ENCODE data around the gene SCYGR1. TPM values are rescaled to one million over a fixed set of nuclear protein-coding genes. Genes with fewer than 3 reads are reported as not detected.
A peak's percentile ranks its signal among the peaks of the same experiment; 100 is the strongest.

The SCYGR1 gene
- total RNA-seq, 2 experiments from 2014 or later: not detected

DNA sequence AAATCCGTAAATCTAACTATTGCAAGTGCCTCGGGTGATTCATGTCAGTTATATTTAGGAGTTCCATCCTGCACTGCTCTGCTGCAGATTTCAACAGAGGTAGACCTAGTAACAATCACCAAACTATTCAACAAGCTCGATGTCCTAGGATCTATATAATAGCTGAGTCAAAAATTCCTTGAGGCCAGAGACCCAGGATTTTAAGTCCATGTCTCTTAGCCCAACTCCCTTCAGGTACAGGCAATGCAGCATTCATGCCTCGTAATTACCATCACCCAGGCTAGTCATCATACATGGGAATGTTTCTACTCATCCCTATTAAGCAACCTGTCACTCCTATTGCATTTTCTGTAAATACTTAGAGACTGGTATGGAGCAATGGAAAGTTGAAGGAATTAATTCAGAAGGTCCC, 9.4 kb downstream of the SCYGR1 start:
- no peaks in the 10 kb centered on the region for H3K36me3 Mint-ChIP-seq
- intact Hi-C loops (cut with micrococcal nuclease): no loop called here
- H3K4me1 Mint-ChIP-seq (ENCODE audit: low read depth): peaks cover 14% of the 10 kb centered on the region
- no peak overlapping the region for H3K4me3 Mint-ChIP-seq
- H3K9me3 Mint-ChIP-seq: peaks cover 3% of the 10 kb centered on the region
- CTCF ChIA-PET: interaction anchor here (2.5 kb wide), 1 partner anchor 15 kb away, joined by 9 read pairs; no protein-coding TSS in a partner anchor
- no peak for DNase-seq
- peaks cover 2% of the 10 kb centered on the region for H3K27me3 Mint-ChIP-seq
- POLR2A ChIA-PET: no interaction called here
- no peak overlapping the region for H3K27ac Mint-ChIP-seq

DNA sequence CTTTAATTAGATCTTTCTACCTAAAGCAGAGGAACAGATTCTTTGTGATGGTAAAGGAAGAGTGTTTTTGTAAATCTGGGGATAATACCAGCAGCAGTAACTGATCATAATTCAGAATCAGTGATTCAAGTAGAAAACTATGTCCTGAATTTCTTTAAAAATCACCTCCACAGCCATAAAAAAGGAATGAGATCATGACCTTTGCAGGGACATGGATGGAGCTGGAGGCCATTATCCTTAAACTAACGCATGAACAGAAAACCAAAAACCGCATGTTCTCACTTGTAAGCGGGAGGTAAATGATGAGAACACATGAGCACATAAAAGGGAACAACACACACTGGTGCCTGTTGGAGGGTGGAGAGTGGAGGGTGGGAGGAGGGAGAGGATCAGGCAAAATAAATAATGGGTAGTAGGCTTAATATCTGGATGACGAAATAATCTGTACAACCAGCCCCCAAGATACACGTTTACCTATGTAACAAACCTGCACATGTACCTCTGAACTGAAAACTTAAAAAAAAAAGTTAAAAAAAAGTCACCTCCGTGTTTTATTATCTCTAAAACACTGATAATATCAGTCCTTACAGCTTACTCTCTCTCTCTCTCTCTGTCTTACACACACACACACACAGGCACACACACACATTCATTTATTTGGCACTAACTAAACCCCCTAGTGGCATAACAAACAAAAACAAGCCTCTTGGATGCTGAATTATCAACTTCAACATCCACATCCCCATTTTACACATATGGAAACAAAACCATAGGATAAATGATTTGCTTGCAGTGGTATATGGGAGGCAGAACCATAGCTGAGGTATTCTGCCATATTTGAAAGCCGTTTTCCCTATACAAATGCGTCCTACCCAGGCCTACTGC, 10.0 kb downstream of the SCYGR1 start:
- peaks cover 2% of the 10 kb centered on the region for H3K27me3 Mint-ChIP-seq
- ChIA-PET CTCF (no interaction called here), POLR2A (no interaction called here)
- no peak overlapping the region for H3K4me3 Mint-ChIP-seq
- no peaks in the 10 kb centered on the region for H3K36me3 Mint-ChIP-seq
- intact Hi-C loops (cut with micrococcal nuclease): no loop called here
- no peak for DNase-seq
- peaks cover 3% of the 10 kb centered on the region for H3K9me3 Mint-ChIP-seq
- peaks cover 14% of the 10 kb centered on the region for H3K4me1 Mint-ChIP-seq (ENCODE audit: low read depth)
- H3K27ac Mint-ChIP-seq: no peak overlapping the region

DNA sequence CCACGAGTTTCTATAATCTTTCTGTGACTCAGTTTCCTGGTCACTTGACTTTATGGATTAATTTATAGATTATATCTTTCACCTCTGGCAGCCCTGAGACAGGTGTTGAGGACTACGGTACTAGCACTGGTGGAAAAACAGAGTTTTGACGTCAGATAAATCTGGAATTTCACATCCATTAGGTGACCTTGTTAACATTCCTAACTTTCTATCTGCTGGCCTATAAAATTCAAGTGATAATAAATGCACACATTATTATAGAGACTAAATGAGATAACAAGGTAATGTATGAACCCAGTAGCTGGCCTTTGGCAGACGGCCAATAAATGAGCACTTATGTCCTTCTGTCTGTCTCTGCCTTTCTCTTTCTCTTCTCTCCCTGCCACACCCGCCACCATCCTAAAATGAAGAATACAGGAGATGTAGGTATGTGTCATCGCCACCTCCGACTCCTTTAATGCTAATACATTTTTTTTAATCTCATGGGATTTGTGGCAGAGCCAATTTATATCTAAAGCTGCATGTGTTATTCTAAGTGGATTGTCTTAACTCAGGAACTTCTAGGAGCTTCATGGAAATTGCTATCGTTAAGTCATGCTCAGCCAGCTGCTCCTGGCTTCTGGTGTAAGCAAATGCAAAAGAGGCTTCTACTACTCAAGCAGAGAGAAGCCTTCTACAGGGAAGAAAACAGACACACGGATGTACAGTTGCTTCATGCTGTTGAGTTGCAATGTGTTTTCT, 10.9 kb downstream of the SCYGR1 start:
- CTCF ChIA-PET: interaction anchor here (0.9 kb wide), 1 partner anchor 397 kb away, joined by 3 read pairs; no protein-coding TSS in a partner anchor
- H3K4me1 Mint-ChIP-seq (ENCODE audit: low read depth): peaks cover 8% of the 10 kb centered on the region
- no peak for DNase-seq
- no peak overlapping the region for H3K4me3 Mint-ChIP-seq
- intact Hi-C loops (cut with micrococcal nuclease): loop anchor here (1.0 kb wide), 1 partner anchor 16 kb away; no protein-coding TSS in a partner anchor
- H3K27ac Mint-ChIP-seq: no peak overlapping the region
- no peaks in the 10 kb centered on the region for H3K36me3 Mint-ChIP-seq
- H3K27me3 Mint-ChIP-seq: peaks cover 2% of the 10 kb centered on the region
- POLR2A ChIA-PET: no interaction called here
- H3K9me3 Mint-ChIP-seq: no peaks in the 10 kb centered on the region

DNA sequence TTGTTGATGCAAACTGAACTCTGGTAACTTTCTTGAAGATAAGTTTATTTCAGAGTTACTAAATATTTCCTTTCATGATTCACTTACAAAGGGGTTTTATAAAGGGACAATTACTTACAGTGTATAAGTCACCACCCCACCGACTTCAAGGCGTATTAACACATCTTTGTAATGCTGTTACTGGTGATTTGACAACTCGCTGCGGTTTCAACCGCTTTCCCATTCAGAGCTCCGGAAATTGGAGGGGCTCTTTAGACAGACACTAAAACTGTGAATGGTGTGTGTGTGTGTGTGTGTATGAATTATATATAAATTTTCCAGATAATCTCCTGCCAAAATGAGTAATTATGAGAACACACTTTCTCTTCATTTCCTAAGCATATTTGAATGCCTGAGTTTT, 13.6 kb downstream of the SCYGR1 start:
- Mint-ChIP-seq H3K36me3 (no peaks in the 10 kb centered on the region), H3K27me3 (peaks cover 2% of the 10 kb centered on the region), H3K27ac (no peak overlapping the region), H3K4me1 (ENCODE audit: low read depth) (peaks cover 8% of the 10 kb centered on the region), H3K9me3 (no peaks in the 10 kb centered on the region), H3K4me3 (no peak overlapping the region)
- intact Hi-C loops (cut with micrococcal nuclease): loop anchor here (1.0 to 5.0 kb wide), 4 partner anchors 37 to 444 kb away; partner anchors contain the start of gene MFF
- CTCF ChIA-PET: interaction anchor here (0.8 kb wide), 1 partner anchor 37 kb away, joined by 3 read pairs; no protein-coding TSS in a partner anchor
- peak; percentile 76 for DNase-seq
- POLR2A ChIA-PET: interaction anchor here (0.9 to 1.4 kb wide), 2 partner anchors 9 to 90 kb away, joined by 3 to 7 read pairs; no protein-coding TSS in a partner anchor

GRCh38 chr2:227373389-227373788, 14.4 kb downstream of the SCYGR1 start:
- CTCF ChIA-PET: interaction anchor here (1.1 kb wide), 1 partner anchor 33 kb away, joined by 3 read pairs; no protein-coding TSS in a partner anchor
- DNase-seq: no peak
- H3K4me3 Mint-ChIP-seq: no peak overlapping the region
- peaks cover 8% of the 10 kb centered on the region for H3K4me1 Mint-ChIP-seq (ENCODE audit: low read depth)
- H3K27ac Mint-ChIP-seq: no peak overlapping the region
- peaks cover 2% of the 10 kb centered on the region for H3K27me3 Mint-ChIP-seq
- intact Hi-C loops (cut with micrococcal nuclease): loop anchor here (5.0 kb wide), 1 partner anchor 46 kb away; the partner anchor contains the start of gene MFF
- H3K9me3 Mint-ChIP-seq: no peaks in the 10 kb centered on the region
- POLR2A ChIA-PET: no interaction called here
- no peaks in the 10 kb centered on the region for H3K36me3 Mint-ChIP-seq

GRCh38 chr2:227370791-227371312, 16.9 kb downstream of the SCYGR1 start:
- ChIA-PET CTCF (no interaction called here), POLR2A (no interaction called here)
- no peak overlapping the region for H3K4me3 Mint-ChIP-seq
- peak; percentile 37 for DNase-seq
- no peaks in the 10 kb centered on the region for H3K27me3 Mint-ChIP-seq
- H3K4me1 Mint-ChIP-seq (ENCODE audit: low read depth): peaks cover 8% of the 10 kb centered on the region
- no peaks in the 10 kb centered on the region for H3K36me3 Mint-ChIP-seq
- intact Hi-C loops (cut with micrococcal nuclease): loop anchor here (5.0 kb wide), 1 partner anchor 44 kb away; the partner anchor contains the start of gene MFF
- H3K27ac Mint-ChIP-seq: no peak overlapping the region
- H3K9me3 Mint-ChIP-seq: no peaks in the 10 kb centered on the region

DNA sequence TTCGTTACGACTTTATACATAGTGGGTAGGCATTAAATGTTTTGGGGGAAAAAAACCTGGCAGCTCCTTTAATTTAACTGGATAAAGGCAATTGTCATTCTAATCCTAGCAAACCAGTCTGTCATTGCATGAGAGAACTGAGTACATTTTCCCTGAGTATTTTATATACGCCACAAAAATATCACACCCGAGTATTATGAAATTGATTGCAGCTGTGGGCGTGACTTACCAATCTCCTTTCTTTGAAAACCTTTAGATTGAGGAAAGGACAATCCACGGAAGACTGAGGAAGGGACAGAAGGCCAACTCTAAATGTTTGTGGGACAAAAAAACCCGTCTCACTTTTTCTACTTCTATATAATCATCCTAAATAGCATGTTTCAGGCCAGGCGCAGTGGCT, 17.7 kb downstream of the SCYGR1 start:
- Mint-ChIP-seq H3K36me3 (no peaks in the 10 kb centered on the region), H3K9me3 (no peaks in the 10 kb centered on the region), H3K27me3 (no peaks in the 10 kb centered on the region), H3K4me3 (no peak overlapping the region), H3K27ac (no peak overlapping the region), H3K4me1 (ENCODE audit: low read depth) (peaks cover 8% of the 10 kb centered on the region)
- intact Hi-C loops (cut with micrococcal nuclease): loop anchor here (5.0 kb wide), 1 partner anchor 43 kb away; the partner anchor contains the start of gene MFF
- POLR2A ChIA-PET: no interaction called here
- DNase-seq: no peak
- CTCF ChIA-PET: no interaction called here

DNA sequence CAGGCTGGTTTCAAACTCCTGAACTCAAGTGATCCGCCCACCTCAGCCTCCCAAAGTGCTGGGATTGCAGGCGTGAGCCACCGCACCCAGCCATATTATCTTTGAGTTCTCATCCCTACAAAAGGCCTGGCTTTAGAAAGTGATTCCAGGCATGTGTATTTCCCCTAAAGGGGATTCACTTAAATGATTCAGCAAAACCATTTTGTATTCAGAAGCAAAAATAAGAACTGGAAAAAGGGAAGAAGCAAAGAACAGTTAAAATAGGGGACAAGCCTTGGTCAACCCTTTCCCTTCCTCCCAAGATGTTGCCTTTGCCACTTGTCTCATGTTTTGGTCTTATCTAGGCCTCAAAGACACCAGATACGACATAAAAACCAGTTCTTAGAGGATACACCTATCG, 19.2 kb downstream of the SCYGR1 start:
- Mint-ChIP-seq H3K4me3 (no peak overlapping the region), H3K9me3 (no peaks in the 10 kb centered on the region), H3K36me3 (no peaks in the 10 kb centered on the region), H3K27me3 (no peaks in the 10 kb centered on the region), H3K4me1 (ENCODE audit: low read depth) (peaks cover 5% of the 10 kb centered on the region), H3K27ac (no peak overlapping the region)
- no peak for DNase-seq
- ChIA-PET CTCF (no interaction called here), POLR2A (no interaction called here)
- intact Hi-C loops (cut with micrococcal nuclease): no loop called here

- intact Hi-C loops (cut with micrococcal nuclease): no loop called here
- Mint-ChIP-seq H3K4me3 (no peak overlapping the region), H3K4me1 (ENCODE audit: low read depth) (peaks cover 7% of the 10 kb centered on the region), H3K27ac (no peak overlapping the region), H3K27me3 (no peaks in the 10 kb centered on the region), H3K9me3 (no peaks in the 10 kb centered on the region), H3K36me3 (no peaks in the 10 kb centered on the region)
- no peak for DNase-seq
- ChIA-PET CTCF (no interaction called here), POLR2A (no interaction called here)
Observed at GRCh38 chr2:227367427-227367795, 20.3 kb downstream of the SCYGR1 start.

DNA sequence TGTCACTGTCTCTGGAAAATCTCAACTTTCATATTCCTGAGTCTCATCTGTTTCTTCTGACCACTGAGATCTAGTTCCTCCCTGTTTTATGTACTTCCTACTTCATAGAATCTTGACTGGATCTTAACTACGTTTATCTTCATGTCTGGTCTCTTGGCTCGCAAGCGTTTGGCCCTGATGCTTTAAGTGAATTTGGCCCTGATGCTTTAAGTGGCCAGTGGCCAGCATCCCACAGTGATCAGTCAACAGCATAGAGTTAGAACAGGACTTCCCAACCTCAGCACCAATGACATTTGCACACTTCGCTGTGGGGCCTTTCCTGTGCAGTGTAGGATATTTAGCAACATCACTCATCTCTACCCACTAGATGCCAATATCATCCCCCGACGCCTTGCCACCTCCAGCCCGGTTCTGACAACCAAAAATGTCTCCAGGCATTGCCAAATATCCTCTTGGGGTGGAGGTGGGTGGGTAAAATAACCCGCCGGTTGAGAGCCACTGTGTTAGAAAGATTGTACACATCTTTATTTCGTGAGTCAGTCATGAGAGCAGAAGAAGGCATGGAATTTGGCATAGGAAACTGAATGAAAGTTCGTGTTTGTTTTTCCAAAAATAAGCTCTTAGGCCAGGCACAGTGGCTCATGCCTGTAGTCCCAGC, 20.9 kb downstream of the SCYGR1 start:
- peaks cover 5% of the 10 kb centered on the region for H3K4me1 Mint-ChIP-seq (ENCODE audit: low read depth)
- no peak overlapping the region for H3K4me3 Mint-ChIP-seq
- H3K36me3 Mint-ChIP-seq: no peaks in the 10 kb centered on the region
- no peak for DNase-seq
- H3K27me3 Mint-ChIP-seq: no peaks in the 10 kb centered on the region
- ChIA-PET CTCF (no interaction called here), POLR2A (no interaction called here)
- intact Hi-C loops (cut with micrococcal nuclease): no loop called here
- no peak overlapping the region for H3K27ac Mint-ChIP-seq
- H3K9me3 Mint-ChIP-seq: no peaks in the 10 kb centered on the region

- Mint-ChIP-seq H3K9me3 (no peaks in the 10 kb centered on the region), H3K27ac (no peak overlapping the region), H3K4me3 (no peak overlapping the region), H3K27me3 (no peaks in the 10 kb centered on the region), H3K4me1 (ENCODE audit: low read depth) (peaks cover 4% of the 10 kb centered on the region), H3K36me3 (no peaks in the 10 kb centered on the region)
- intact Hi-C loops (cut with micrococcal nuclease): no loop called here
- ChIA-PET POLR2A (no interaction called here), CTCF (no interaction called here)
- DNase-seq: no peak
Observed at GRCh38 chr2:227365833-227366232, 21.9 kb downstream of the SCYGR1 start.

Data from activated CD4-positive, alpha-beta memory T cell treated with anti-CD3 and anti-CD28 coated beads for 36 hours (primary cell).